BE2C (cell line): ENCODE measurements around the gene SEH1L.
"Not testable (repeated sequence)": the region's sequence is repeated elsewhere in the genome, so short reads cannot be mapped to it uniquely, and the experiment has no call there.

ENCODE experiments used
- DNase-seq: peaks from one replicate; pipeline ENCODE4 v3.0.0-alpha.2; 2020
- H3K27me3 ChIP-seq: fragments of 250-450 bp; sonication (Bioruptor Pico); 2 replicates; pipeline ENCODE4 v1.5.1; 2020; ENCODE audit warnings: mild to moderate bottlenecking
- H3K36me3 ChIP-seq: fragments of 250-450 bp; sonication (Bioruptor Pico); 2 replicates; pipeline ENCODE4 v1.5.1; 2020; ENCODE audit warnings: mild to moderate bottlenecking
- H3K4me1 ChIP-seq: fragments of 250-450 bp; sonication (Bioruptor Pico); 2 replicates; pipeline ENCODE4 v1.5.1; 2020
- H3K4me3 ChIP-seq: 2 replicates; pipeline ENCODE4 v1.5.1; 2011; ENCODE audit warnings: low read depth, low read length
- H3K9me3 ChIP-seq: fragments of 250-450 bp; sonication (Bioruptor Pico); 2 replicates; pipeline ENCODE4 v1.5.1; 2020
- TF ChIP-seq, protein P1 (sequence below): IDR thresholded peaks from 2 replicates; pipeline ENCODE4 v1.5.1; 2012; ENCODE audit warnings: mild to moderate bottlenecking, low read depth, low read length

Gene SEH1L

DNA sequence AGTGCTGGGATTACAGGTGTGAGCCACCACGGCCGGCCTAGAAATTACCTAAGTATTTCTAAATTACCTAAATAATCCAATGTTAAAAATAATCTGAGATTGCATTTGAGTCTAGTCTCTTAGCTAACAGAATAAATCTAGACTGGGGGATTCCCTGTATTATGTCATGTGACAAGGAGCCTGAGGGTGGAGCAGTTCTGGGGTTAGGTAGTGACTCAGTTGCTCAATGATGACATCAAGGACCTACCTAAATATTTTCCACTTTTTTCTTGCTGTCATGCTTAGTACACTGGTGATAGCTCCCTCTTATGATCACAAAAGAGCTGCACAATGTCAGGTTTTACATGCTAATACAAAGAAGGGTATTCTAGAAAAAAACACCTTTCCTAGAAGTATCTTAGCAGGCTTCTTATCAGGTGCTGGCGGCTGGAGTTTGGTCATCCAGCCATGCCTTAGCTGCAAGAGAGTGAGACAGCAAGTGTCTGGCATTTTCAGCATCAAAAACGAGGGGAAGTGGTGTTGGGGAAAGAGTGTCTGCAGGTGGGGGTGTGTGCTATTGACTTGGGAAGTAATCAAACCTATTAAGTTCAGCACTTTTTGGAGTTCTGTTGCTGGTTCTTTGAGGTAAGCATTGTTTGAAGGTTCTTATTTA is 25.9 kb downstream of the SEH1L start:
- no peaks in the 10 kb centered on the region for H3K4me1 ChIP-seq
- no peak for DNase-seq
- no peak overlapping the region for H3K4me3 ChIP-seq
- H3K36me3 ChIP-seq: no peaks in the 10 kb centered on the region
- H3K27me3 ChIP-seq: no peaks in the 10 kb centered on the region
- no peaks in the 10 kb centered on the region for H3K9me3 ChIP-seq
- TF ChIP-seq, protein P1, sequence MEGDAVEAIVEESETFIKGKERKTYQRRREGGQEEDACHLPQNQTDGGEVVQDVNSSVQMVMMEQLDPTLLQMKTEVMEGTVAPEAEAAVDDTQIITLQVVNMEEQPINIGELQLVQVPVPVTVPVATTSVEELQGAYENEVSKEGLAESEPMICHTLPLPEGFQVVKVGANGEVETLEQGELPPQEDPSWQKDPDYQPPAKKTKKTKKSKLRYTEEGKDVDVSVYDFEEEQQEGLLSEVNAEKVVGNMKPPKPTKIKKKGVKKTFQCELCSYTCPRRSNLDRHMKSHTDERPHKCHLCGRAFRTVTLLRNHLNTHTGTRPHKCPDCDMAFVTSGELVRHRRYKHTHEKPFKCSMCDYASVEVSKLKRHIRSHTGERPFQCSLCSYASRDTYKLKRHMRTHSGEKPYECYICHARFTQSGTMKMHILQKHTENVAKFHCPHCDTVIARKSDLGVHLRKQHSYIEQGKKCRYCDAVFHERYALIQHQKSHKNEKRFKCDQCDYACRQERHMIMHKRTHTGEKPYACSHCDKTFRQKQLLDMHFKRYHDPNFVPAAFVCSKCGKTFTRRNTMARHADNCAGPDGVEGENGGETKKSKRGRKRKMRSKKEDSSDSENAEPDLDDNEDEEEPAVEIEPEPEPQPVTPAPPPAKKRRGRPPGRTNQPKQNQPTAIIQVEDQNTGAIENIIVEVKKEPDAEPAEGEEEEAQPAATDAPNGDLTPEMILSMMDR: no peak

DNA sequence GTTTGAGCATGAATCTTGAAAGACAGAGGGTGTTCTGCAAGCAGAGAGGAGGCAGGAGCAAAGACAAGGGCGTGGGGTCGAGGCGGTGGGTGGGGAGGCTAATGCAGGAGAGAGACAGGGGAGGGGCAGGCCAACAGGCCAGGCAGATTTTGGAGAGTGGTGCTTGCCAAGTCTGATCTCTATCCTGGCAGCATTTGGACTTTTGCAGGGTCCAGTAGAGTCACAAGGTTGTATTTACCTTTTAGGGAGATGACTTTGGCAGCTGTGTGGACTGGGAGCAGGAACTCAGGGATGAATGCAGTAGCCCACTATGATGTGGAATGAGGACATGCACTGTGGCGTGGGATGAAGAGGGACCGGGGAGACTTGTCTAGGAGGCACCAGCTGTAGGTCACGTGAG is 27.7 kb downstream of the SEH1L start:
- Histone ChIP-seq H3K9me3 (no peaks in the 10 kb centered on the region), H3K4me1 (no peaks in the 10 kb centered on the region), H3K27me3 (no peaks in the 10 kb centered on the region), H3K4me3 (no peak overlapping the region), H3K36me3 (no peaks in the 10 kb centered on the region)
- DNase-seq: no peak
- TF ChIP-seq, protein P1: no peak

DNA sequence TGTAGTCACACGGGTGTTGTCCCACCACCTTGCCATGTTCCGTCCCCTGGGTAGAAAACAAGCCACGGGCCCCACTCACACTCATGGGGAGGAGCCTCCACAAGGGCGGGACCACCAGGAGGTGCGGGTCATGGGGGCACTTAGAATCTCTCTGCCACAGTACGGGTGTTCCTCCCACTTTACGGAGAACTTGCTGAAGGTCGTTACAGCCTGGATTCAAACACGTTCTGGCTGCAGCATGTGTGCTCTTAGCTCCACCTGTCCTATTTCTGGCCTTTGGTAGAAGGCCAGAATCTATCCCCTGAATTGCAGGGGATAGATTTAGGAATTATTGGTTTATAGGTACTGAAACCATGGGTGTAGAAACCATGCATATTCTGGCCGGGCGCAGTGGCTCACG is 28.5 kb downstream of the SEH1L start:
- Histone ChIP-seq H3K27me3 (no peaks in the 10 kb centered on the region), H3K4me3 (no peak overlapping the region), H3K9me3 (no peaks in the 10 kb centered on the region), H3K36me3 (no peaks in the 10 kb centered on the region), H3K4me1 (no peaks in the 10 kb centered on the region)
- no peak for DNase-seq
- TF ChIP-seq, protein P1: no peak

DNA sequence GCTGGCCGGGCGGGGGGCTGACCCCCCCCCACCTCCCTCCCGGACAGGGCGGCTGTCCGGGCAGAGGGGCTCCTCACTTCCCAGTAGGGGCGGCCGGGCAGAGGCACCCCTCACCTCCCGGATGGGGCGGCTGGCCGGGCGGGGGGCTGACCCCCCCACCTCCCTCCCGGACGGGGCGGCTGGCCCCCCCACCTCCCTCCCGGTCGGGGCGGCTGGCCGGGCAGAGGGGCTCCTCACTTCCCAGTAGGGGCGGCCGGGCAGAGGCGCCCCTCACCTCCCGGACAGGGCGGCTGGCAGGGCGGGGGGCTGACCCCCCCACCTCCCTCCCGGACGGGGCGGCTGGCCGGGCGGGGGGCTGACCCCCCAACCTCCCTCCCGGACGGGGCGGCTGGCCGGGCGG is 32.3 kb downstream of the SEH1L start:
- not testable (repeated sequence) for H3K4me3 ChIP-seq, H3K4me1 ChIP-seq, H3K27me3 ChIP-seq, H3K36me3 ChIP-seq, H3K9me3 ChIP-seq, DNase-seq

DNA sequence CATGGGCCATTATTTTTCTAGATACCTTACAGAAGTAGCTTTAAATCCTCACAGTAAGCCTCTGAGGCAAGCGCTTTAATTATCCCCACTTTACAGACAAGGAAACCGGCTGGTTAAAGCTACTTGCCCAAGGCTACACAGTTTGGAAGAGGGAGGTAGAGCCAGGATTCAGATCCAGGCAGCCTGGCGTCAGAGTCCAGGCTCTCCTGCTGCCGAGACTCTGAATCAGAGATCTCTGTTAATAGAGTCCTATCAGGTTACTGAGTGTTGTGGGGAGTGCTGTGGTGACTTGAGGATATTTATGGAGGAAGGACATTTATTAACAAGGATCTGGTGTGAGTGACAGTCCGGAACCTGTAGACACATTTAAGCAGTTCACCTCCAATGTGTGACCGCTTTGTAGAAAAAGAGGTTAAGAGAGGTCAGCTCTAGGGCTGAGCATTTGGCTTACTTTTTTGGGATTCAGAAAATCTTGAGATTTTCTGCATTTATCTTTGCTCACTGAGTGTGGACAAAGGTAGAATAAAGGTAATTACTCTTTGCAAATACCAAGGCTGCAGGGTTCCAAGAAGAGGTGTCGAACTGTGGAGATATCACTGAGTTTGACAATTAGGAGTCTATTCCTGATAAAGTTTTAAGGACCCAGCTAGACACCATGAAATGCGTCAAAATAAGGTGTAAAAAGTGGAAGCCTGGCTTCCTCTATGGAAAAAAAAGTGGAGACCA is 41.7 kb downstream of the SEH1L start:
- TF ChIP-seq, protein P1: no peak
- no peak for DNase-seq
- no peak overlapping the region for H3K4me3 ChIP-seq
- H3K9me3 ChIP-seq: no peaks in the 10 kb centered on the region
- no peaks in the 10 kb centered on the region for H3K36me3 ChIP-seq
- no peaks in the 10 kb centered on the region for H3K27me3 ChIP-seq
- no peaks in the 10 kb centered on the region for H3K4me1 ChIP-seq

DNA sequence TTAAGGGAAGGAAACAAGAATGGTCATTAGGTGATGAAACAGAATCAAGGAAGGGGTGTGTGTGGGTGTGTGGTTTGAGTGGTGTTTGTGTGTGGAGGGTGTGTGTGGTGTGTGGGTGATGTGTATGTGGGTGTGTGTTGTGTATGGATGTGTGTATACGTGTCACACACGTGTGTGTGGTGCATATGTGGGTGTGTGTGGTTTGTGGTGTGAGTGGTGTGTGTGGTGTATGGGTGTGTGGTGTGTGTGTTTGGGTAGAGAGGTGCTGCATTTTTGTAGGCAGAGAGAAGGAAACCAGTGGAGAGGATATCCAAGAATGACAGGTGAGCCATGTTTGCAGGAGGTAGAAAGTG is 42.3 kb downstream of the SEH1L start:
- H3K4me1 ChIP-seq: no peaks in the 10 kb centered on the region
- peak overlapping the region; percentile 81 for H3K4me3 ChIP-seq
- TF ChIP-seq, protein P1: no peak
- no peaks in the 10 kb centered on the region for H3K36me3 ChIP-seq
- H3K9me3 ChIP-seq: no peaks in the 10 kb centered on the region
- no peaks in the 10 kb centered on the region for H3K27me3 ChIP-seq
- no peak for DNase-seq
